Gastrocnemius medialis (tissue), 4 donors: ENCODE measurements around the gene AARSD1.
"Not testable (repeated sequence)": the region's sequence is repeated elsewhere in the genome, so short reads cannot be mapped to it uniquely, and the experiment has no call there.

Experiments
- CTCF ChIP-seq, 5 experiments: fragments of 450-650 bp in 3 of 5; fragments of 200-600 bp in 2 of 5; sonication (generic) in 2 of 5; IDR thresholded peaks in 4 of 5; conservative IDR thresholded peaks in 1 of 5; 1 replicate in 4 of 5; 2 replicates in 1 of 5; pipeline ENCODE4 v1.5.1; 2016 to 2019; ENCODE audit warnings: antibody characterized with exemption in 5 of 5, mild to moderate bottlenecking in 3 of 5, moderate library complexity in 3 of 5
- POLR2A ChIP-seq, 2 donors: fragments of 450-650 bp; IDR thresholded peaks; one replicate each; pipeline ENCODE4 v1.6.1; 2017; ENCODE audit warnings: antibody characterized with exemption in 2 of 2, mild to moderate bottlenecking in 2 of 2, moderate library complexity in 2 of 2

- TF ChIP-seq POLR2A (IDR thresholded peaks at IDR 0.05); CTCF (IDR thresholded peaks at IDR 0.05 in 4 of 5, conservative IDR thresholded peaks at IDR 0.05 in 1 of 5): not testable (repeated sequence)
These were observed 49.0 kb downstream of the AARSD1 start for GRCh38 chr17:42915288-42915687.
